Activated naive CD8-positive, alpha-beta T cell treated with anti-CD3 and anti-CD28 coated beads for 36 hours (primary cell): Measurements from ENCODE around the gene RABEP1. TPM values are rescaled to one million over a fixed set of nuclear protein-coding genes. Genes with fewer than 3 reads are reported as not detected.
"Not testable (repeated sequence)": the region's sequence is repeated elsewhere in the genome, so short reads cannot be mapped to it uniquely, and the experiment has no call there.

Source experiments
- DNase-seq: peaks from one replicate; pipeline ENCODE4 v3.0.0; 2021
- H3K27ac Mint-ChIP-seq: one replicate; pipeline ENCODE4 v1.8.0; 2022; ENCODE audit warnings: mild to moderate bottlenecking, moderate library complexity, mixed read lengths
- H3K27me3 Mint-ChIP-seq: one replicate; pipeline ENCODE4 v1.8.0; 2022; ENCODE audit warnings: mild to moderate bottlenecking, mixed read lengths
- H3K36me3 Mint-ChIP-seq: one replicate; pipeline ENCODE4 v1.8.0; 2021; ENCODE audit warnings: mild to moderate bottlenecking, mixed read lengths
- H3K4me1 Mint-ChIP-seq: one replicate; pipeline ENCODE4 v1.8.0; 2021; ENCODE audit warnings: mixed read lengths
- H3K4me3 Mint-ChIP-seq: one replicate; pipeline ENCODE4 v1.8.0; 2022; ENCODE audit warnings: mild to moderate bottlenecking, moderate library complexity, mixed read lengths
- H3K9me3 Mint-ChIP-seq: one replicate; pipeline ENCODE4 v1.8.0; 2022; ENCODE audit warnings: mixed read lengths
- total RNA-seq, 2 experiments: library from RNA; stranded (reverse); gene quantifications; one replicate each; pipeline ENCODE4 v1.2.3, GENCODE V29; 2021

The RABEP1 gene
- total RNA-seq, 2 experiments from 2014 or later: 58.4 to 61.1 TPM

DNA sequence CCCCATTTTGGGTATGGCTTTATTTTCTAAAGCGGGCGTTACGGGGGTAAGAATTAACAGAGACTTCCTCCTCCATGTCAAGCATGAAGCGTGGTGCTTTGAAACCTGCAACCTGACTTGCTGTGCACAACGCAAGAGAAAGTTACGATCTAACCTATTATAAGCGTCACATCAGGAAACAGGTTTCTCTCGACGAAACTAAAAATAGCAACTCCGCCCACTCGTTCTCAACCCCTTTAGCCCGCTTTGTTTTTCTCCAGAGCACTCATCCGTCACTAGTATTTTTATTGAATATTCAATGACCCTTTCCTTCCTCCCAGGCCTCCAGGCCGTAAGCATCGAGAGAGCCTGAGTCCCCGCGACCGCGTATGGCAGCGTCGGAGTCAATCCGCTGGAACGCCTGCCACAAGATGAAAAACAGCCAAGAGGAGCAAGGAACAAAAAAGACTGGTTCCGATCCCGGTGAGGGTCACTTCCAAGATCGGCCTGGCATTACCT lies 136.8 kb downstream of the RABEP1 start:
- peaks cover 45% of the 10 kb centered on the region for H3K36me3 Mint-ChIP-seq
- peaks cover 42% of the 10 kb centered on the region for H3K4me1 Mint-ChIP-seq

DNA sequence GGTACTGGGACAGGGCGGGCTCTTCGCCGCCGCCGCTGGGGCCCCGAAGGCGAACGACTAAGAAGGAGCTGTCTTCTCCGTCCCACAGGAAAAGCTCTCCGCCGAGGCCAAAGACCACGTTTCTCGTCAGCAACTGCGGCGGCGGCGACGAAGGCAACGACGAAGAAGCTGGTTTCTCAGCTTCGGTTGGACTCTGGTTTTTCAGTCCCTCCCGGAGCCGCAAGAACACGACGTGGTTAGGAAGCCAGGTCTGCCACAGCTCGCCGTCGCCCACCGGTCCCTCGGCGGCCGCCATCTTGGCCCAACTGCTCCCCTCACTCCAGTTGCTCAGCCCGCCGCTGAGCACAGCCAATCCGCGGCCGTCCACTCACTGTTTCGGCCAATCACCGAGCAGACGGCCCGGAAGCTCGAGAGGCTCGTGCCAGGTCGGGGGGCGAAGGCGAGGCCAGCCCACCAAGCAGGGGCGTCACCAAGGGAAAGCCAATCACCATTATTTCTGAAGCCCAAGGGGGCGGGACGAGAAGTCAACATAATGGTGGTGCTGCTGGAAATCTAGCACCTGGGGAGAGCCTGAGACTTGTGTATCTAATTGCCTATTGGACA lies 137.4 kb downstream of the RABEP1 start, which contains the start of gene NUP88:
NUP88 (minus strand) TSS at position 307 of the 603 bp plus-strand sequence; CDS start at position 295, 12 bp downstream.
- Mint-ChIP-seq H3K27ac (peak within 1 kb of the TSS; percentile 100), H3K9me3 (no peaks in the 10 kb centered on the region), H3K4me3 (peak within 1 kb of the TSS; percentile 100), H3K27me3 (no peaks in the 10 kb centered on the region), H3K36me3 (peaks cover 45% of the 10 kb centered on the region), H3K4me1 (peaks cover 42% of the 10 kb centered on the region)
- peak; percentile 98 for DNase-seq

More for the DNA sequence above, 136.8 kb downstream of the RABEP1 start:
- no peaks in the 10 kb centered on the region for H3K9me3 Mint-ChIP-seq
- H3K27me3 Mint-ChIP-seq: no peaks in the 10 kb centered on the region
- peak overlapping the region; percentile 100 for H3K4me3 Mint-ChIP-seq
- H3K27ac Mint-ChIP-seq: peak overlapping the region; percentile 100
- peak; percentile 64 for DNase-seq

DNA sequence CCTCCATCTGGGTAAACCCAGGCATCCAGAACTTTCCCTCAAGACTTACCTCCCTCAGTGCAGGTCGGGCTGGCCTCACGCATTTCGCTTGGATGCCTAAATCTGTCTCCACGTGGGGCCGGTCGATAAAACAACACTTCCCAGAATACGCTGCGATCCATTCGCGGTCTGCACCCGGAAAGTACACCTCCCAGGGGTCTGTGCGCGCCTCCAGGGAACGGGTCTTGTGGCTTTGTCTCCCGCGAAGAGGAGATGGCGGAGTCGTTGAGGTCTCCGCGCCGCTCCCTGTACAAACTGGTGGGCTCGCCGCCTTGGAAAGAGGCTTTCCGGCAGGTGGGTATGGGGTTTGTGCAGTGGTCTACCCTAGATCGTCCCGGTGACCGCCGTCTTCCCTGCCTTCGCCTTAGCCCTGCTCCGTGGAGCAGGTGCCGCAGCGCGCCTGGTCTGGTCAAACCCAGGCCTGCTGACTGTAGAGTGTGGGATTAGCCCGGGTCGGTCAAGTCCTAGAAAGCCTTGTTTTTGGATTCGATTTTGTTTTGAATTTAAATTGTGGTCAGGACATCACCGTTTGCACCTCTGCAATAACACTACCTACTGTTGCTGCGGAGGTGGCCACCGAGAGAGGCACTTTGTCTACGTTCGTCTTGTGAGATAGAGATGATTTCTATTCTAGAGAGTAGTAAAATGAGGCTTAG lies 138.0 kb downstream of the RABEP1 start, which contains the start of gene RPAIN:
RPAIN (plus strand) TSS at position 224 of the 695 bp plus-strand sequence; CDS start at position 253, 29 bp downstream.
- Mint-ChIP-seq H3K4me3 (peak within 1 kb of the TSS; percentile 100), H3K9me3 (no peaks in the 10 kb centered on the region), H3K27me3 (no peaks in the 10 kb centered on the region), H3K27ac (peak within 1 kb of the TSS; percentile 100), H3K4me1 (peaks cover 43% of the 10 kb centered on the region), H3K36me3 (peaks cover 45% of the 10 kb centered on the region)
- peak; percentile 87 for DNase-seq

DNA sequence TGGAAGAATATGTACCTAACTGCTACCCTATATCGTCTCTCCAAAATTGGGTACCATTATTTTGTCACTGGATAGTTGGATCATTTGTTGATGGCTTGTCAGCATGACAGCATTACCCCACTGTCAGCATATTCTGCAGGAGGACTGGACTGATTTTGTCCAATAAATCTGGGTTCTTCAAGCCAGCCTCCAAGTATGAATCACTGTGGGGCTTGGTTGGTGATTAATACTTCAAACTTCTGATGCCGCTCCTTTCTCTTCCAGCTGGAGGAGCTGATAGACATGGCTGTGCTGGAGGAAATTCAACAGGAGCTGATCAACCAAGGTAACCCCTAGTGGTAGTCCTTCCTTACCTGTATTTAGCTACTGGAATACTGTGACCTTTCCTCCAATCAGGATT lies 140.4 kb downstream of the RABEP1 start:
- no peaks in the 10 kb centered on the region for H3K27me3 Mint-ChIP-seq
- peak overlapping the region; percentile 8 for H3K27ac Mint-ChIP-seq
- peaks cover 37% of the 10 kb centered on the region for H3K36me3 Mint-ChIP-seq
- H3K4me1 Mint-ChIP-seq: peaks cover 30% of the 10 kb centered on the region
- no peaks in the 10 kb centered on the region for H3K9me3 Mint-ChIP-seq
- H3K4me3 Mint-ChIP-seq: no peak overlapping the region
- DNase-seq: no peak

DNA sequence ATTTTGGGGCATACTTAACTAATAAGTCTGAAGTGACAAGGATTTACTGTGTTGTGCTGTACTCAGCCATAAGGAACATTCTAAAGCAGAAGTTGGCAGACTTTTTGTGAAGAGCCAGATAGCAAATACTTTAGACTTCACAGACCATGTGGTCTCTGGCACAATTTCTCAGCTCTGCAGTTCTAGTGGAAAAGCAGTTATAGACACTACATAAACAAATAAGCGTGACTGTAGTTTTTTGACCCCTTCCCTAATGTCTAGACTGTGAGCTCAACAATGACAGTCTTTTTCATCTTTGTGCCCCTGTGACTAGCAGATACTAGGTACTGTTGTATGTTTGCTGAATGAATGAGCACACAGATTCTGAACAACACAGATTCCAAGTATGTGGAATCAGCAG lies 142.8 kb downstream of the RABEP1 start:
- H3K27me3 Mint-ChIP-seq: no peaks in the 10 kb centered on the region
- no peaks in the 10 kb centered on the region for H3K9me3 Mint-ChIP-seq
- peaks cover 33% of the 10 kb centered on the region for H3K36me3 Mint-ChIP-seq
- no peak overlapping the region for H3K4me3 Mint-ChIP-seq
- no peak overlapping the region for H3K27ac Mint-ChIP-seq
- H3K4me1 Mint-ChIP-seq: peaks cover 31% of the 10 kb centered on the region
- DNase-seq: no peak

DNA sequence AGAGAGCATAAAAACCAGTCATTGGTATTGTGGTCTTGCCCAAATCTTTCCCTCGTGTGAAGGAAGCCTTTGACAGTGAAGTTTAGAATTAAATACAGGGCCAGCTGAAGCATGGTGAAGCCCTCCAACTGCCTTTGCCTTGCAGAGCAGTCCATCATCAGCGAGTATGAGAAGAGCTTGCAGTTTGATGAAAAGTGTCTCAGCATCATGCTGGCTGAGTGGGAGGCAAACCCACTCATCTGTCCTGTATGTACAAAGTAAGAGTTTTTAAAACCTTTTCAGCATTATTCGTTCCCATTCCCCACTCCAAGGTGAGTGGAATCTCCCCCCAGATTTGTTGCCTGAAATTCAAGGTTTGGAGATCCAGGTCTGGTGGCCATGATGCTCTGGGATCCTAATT lies 143.7 kb downstream of the RABEP1 start:
- H3K27ac Mint-ChIP-seq: no peak overlapping the region
- DNase-seq: no peak
- H3K4me3 Mint-ChIP-seq: no peak overlapping the region
- H3K9me3 Mint-ChIP-seq: no peaks in the 10 kb centered on the region
- H3K36me3 Mint-ChIP-seq: peaks cover 33% of the 10 kb centered on the region
- H3K27me3 Mint-ChIP-seq: no peaks in the 10 kb centered on the region
- H3K4me1 Mint-ChIP-seq: peaks cover 30% of the 10 kb centered on the region

DNA sequence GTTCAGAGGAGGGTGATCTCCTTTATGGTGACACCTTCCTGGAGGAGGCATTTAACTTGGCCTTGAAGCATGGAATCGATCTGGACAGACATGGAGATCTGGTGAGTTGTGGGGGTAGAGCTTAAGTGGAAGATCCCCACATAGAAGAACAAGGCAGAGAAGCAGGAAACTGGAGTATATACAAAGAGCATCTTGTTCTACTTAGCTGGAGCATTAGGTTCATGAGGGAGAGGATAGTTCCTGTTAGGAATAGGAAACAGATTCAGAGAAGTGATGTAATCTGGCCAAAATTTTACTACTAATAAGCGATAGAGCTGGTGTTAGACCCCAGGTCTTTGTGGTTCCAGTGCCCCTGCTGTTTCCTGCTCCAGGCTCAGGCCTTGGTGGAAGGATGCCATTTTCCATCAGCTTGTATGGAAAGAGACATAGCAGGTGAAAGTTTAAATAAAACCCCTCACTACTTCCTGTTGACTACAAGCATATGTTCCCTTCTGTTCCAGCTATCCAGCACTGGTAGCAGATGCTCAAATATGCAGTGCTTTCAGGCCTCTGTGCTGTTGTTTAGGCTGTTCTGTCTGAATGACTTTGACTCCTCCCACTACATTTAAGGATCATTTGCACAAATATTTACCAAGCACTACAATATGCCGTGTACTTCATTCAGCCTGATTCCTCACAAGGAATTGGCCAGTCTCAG lies 147.3 kb downstream of the RABEP1 start:
- Mint-ChIP-seq H3K36me3 (peaks cover 33% of the 10 kb centered on the region), H3K9me3 (no peaks in the 10 kb centered on the region), H3K27me3 (no peaks in the 10 kb centered on the region), H3K4me3 (no peak overlapping the region), H3K4me1 (peaks cover 11% of the 10 kb centered on the region), H3K27ac (peak overlapping the region; percentile 65)
- DNase-seq: no peak

DNA sequence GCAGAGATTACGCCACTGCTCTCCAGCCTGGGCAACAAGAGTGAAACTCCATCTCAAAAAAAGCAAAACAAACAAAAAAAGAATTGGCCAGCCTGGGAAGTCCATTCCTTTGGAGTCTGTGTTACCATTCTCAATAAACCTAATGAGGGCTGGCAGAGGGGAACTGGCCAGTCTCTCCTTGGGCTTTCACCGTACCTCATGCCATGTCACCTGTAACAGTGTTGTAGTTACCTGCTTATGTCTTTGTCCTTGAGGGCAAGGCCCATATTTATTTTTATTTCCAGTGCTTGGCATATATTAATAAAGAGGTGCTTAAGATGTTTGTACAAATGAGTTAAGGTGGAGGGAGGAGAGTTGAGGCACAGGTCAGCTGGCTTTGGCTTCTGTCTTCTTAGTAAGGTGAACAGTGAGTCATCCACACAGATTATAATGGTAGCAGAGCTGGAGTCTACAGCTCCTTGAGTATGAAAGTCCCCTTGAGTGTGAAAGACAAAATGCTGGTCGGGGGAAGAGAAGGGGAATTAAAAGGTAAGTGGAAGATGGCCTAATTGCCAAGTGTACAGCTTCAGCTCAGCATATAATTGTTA lies 148.4 kb downstream of the RABEP1 start:
- H3K9me3 Mint-ChIP-seq: no peaks in the 10 kb centered on the region
- H3K4me3 Mint-ChIP-seq: no peak overlapping the region
- H3K27ac Mint-ChIP-seq: peak overlapping the region; percentile 63
- peaks cover 18% of the 10 kb centered on the region for H3K4me1 Mint-ChIP-seq
- DNase-seq: no peak
- H3K36me3 Mint-ChIP-seq: peaks cover 39% of the 10 kb centered on the region
- no peaks in the 10 kb centered on the region for H3K27me3 Mint-ChIP-seq

DNA sequence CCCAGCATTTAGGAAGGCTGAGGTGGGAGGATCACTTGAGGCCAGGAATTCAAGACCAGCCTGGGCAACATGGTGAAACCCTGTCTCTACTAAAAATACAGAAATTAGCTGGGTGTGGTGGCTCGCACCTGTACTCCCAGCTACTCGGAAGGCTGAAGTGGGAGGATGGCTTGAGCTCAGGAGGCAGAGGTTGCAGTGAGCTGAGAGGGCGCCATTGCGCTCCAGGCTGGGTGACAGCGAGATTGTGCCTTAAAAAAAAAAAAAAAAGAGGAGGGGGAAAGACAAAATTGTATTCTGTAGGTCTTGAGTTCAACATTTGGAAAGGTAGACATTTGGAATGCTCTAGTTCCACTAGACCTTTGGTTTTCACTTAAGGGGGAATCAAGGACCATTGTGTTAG lies 149.2 kb downstream of the RABEP1 start:
- H3K4me1 Mint-ChIP-seq: peaks cover 22% of the 10 kb centered on the region
- H3K27me3 Mint-ChIP-seq, H3K9me3 Mint-ChIP-seq, DNase-seq, H3K4me3 Mint-ChIP-seq: not testable (repeated sequence)
- H3K36me3 Mint-ChIP-seq: peaks cover 43% of the 10 kb centered on the region
- H3K27ac Mint-ChIP-seq: peak overlapping the region; percentile 63

DNA sequence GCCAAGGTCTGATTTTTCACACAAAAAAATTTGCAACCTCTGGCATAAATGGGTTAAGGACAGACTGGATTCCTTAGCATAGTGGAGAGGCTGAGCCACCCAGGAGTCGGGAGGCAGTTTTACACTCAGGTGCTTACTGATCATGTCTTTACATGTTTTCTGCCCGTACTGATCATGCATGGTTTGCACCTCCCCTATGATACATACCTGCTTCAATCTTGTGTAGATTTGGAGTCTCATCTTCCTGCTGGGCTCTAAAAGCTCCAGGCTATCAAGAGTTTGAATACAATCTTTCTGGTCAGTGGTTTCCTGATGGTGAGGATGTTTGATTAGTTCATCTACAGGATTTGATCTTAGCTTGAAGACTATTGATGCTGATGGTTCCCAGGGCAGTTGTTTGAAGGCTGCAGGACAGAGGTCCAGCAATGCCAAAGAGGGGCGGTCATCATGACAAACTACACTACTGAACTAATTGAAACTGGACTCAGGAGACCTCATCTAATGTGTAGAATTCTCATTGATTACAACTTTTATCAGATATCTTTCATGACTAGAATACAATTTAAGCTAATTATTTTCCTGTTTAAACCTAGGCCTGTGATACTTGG lies 150.0 kb downstream of the RABEP1 start:
- Mint-ChIP-seq H3K27ac (peak overlapping the region; percentile 57), H3K4me3 (no peak overlapping the region)

DNA sequence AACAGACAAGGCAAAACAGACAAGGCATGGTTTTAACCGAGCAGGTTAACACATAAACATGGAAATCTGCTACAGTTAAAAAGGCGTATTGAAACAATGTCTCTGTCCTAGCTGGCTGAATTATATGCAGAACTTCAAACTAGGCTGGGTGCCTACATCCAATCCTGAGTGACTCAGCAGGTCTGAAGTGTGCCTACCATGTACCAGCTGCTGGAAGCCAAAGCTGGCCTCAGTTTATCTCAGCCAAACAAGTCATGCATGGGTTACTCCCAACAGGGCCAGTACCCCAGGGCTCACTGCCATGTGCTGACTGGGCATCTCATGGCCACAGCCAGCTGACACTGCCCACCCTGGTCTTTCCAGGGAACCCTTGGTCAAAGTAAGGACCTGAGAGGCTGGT lies 152.9 kb downstream of the RABEP1 start:
- no peaks in the 10 kb centered on the region for H3K9me3 Mint-ChIP-seq
- no peak overlapping the region for H3K4me3 Mint-ChIP-seq
- H3K27me3 Mint-ChIP-seq: no peaks in the 10 kb centered on the region
- peak overlapping the region; percentile 65 for H3K27ac Mint-ChIP-seq
- H3K4me1 Mint-ChIP-seq: peaks cover 37% of the 10 kb centered on the region
- H3K36me3 Mint-ChIP-seq: peaks cover 57% of the 10 kb centered on the region
- DNase-seq: no peak

More for the DNA sequence above, 150.0 kb downstream of the RABEP1 start:
- H3K4me1 Mint-ChIP-seq: peaks cover 28% of the 10 kb centered on the region
- H3K9me3 Mint-ChIP-seq: no peaks in the 10 kb centered on the region
- peaks cover 51% of the 10 kb centered on the region for H3K36me3 Mint-ChIP-seq
- DNase-seq: no peak
- no peaks in the 10 kb centered on the region for H3K27me3 Mint-ChIP-seq

Other genes starting within 250 kb of the RABEP1 start
- not detected for gene SLC52A1, start 246.9 kb upstream of the RABEP1 start, total RNA-seq
- 1 to 10 TPM; 2.3 to 2.4 TPM for gene ZFP3, start 203.8 kb upstream of the RABEP1 start, total RNA-seq
- 10 to 100 TPM; 24.0 to 27.5 TPM for gene ZNF232, start 170.4 kb upstream of the RABEP1 start, total RNA-seq
- gene USP6, start 166.3 kb upstream of the RABEP1 start, total RNA-seq: under 1 TPM; 0.04 to 0.10 TPM
- gene ZNF594, start 90.4 kb upstream of the RABEP1 start, total RNA-seq: 1 to 10 TPM; 6.8 to 7.7 TPM
- gene SCIMP, start 47.4 kb upstream of the RABEP1 start, total RNA-seq: not detected
- gene NUP88, start 137.4 kb downstream of the RABEP1 start, total RNA-seq: 100 to 1,000 TPM; 144 to 160 TPM
- gene RPAIN, start 137.9 kb downstream of the RABEP1 start, total RNA-seq: 10 to 100 TPM; 58.3 to 59.4 TPM
- gene C1QBP, start 156.9 kb downstream of the RABEP1 start, total RNA-seq: 100 to 1,000 TPM; 586 to 607 TPM
- gene DHX33, start 186.7 kb downstream of the RABEP1 start, total RNA-seq: 10 to 100 TPM; 49.7 to 49.9 TPM
- 10 to 100 TPM; 71.8 to 77.6 TPM for gene DERL2, start 203.9 kb downstream of the RABEP1 start, total RNA-seq
- gene MIS12, start 204.3 kb downstream of the RABEP1 start, total RNA-seq: 10 to 100 TPM; 44.3 to 45.5 TPM